HepG2 (cell line): ENCODE data around the gene STMN1. TPM values are rescaled to one million over a fixed set of nuclear protein-coding genes. Genes with fewer than 3 reads are reported as not detected.

Experiments used
- AKAP8 ChIP-seq: sonication (generic); formaldehyde crosslinking; IDR thresholded peaks from 2 replicates; pipeline ENCODE4 v1.5.1; 2020; ENCODE audit warnings: mild to moderate bottlenecking, missing genetic modification reagents
- CBFB ChIP-seq: sonication (generic); formaldehyde crosslinking; IDR thresholded peaks from 2 replicates; pipeline ENCODE4 v1.4.0; 2020; ENCODE audit warnings: missing genetic modification reagents
- CCDC6 ChIP-seq: sonication (generic); formaldehyde crosslinking; IDR thresholded peaks from 2 replicates; pipeline ENCODE4 v1.8.1; 2022; ENCODE audit warnings: mild to moderate bottlenecking, missing genetic modification reagents, moderate library complexity
- GLI4 ChIP-seq: sonication (generic); formaldehyde crosslinking; IDR thresholded peaks from 2 replicates; pipeline ENCODE4 v1.5.1; 2020; ENCODE audit warnings: missing genetic modification reagents, mild to moderate bottlenecking, moderate library complexity, borderline replicate concordance
- IRX3 ChIP-seq: sonication (generic); formaldehyde crosslinking; IDR thresholded peaks from 2 replicates; pipeline ENCODE4 v1.8.1; 2023; ENCODE audit warnings: mild to moderate bottlenecking, low read depth, missing genetic modification reagents, borderline replicate concordance
- JDP2 ChIP-seq: sonication (generic); formaldehyde crosslinking; IDR thresholded peaks from 2 replicates; pipeline ENCODE4 v1.8.1; 2022; ENCODE audit warnings: missing genetic modification reagents, borderline replicate concordance
- KLF12 ChIP-seq: sonication (generic); formaldehyde crosslinking; IDR thresholded peaks from 2 replicates; pipeline ENCODE4 v1.4.0; 2020; ENCODE audit warnings: missing genetic modification reagents, borderline replicate concordance
- THAP8 ChIP-seq: sonication (generic); formaldehyde crosslinking; IDR thresholded peaks from 2 replicates; pipeline ENCODE4 v1.5.1; 2020; ENCODE audit warnings: missing genetic modification reagents, mild to moderate bottlenecking, borderline replicate concordance
- YEATS4 ChIP-seq: sonication (generic); formaldehyde crosslinking; IDR thresholded peaks from 2 replicates; pipeline ENCODE4 v1.4.0; 2020; ENCODE audit warnings: missing genetic modification reagents, borderline replicate concordance
- ZBTB21 ChIP-seq: sonication (generic); formaldehyde crosslinking; IDR thresholded peaks from 2 replicates; pipeline ENCODE4 v1.4.0; 2020; ENCODE audit warnings: missing genetic modification reagents
- ZNF501 ChIP-seq: sonication (generic); formaldehyde crosslinking; IDR thresholded peaks from 2 replicates; pipeline ENCODE4 v1.5.1; 2020; ENCODE audit warnings: mild to moderate bottlenecking, moderate library complexity, missing genetic modification reagents
- ZNF737 ChIP-seq: sonication (generic); formaldehyde crosslinking; IDR thresholded peaks from 2 replicates; pipeline ENCODE4 v1.5.0; 2020; ENCODE audit warnings: missing genetic modification reagents, mild to moderate bottlenecking, borderline replicate concordance
- ZNF784 ChIP-seq: sonication (generic); formaldehyde crosslinking; IDR thresholded peaks from 2 replicates; pipeline ENCODE4 v1.5.1; 2020; ENCODE audit warnings: missing genetic modification reagents, mild to moderate bottlenecking, borderline replicate concordance
- polyA plus RNA-seq, 8 experiments: library from polyadenylated mRNA; depleted of rRNA in 3 of 8; stranded (reverse) in 7 of 8; unstranded in 1 of 8; fragments of >200 nt; fragmentation: Illumina TruSeq in 4 of 8; extraction: Trizol in 4 of 8; gene quantifications; 2 replicates each; pipeline versions ENCODE4 v1.2.1 to v1.2.3, GENCODE V29; 2011 to 2016; ENCODE audit warnings: low read depth in 4 of 8, missing spikeins in 1 of 8, mixed read lengths in 1 of 8; ENCODE audit not compliant: insufficient read depth in 1 of 8
- total RNA-seq, 5 experiments: library from RNA; depleted of rRNA; stranded (reverse); fragments of >200 nt; fragmentation: Illumina TruSeq; extraction: Trizol; gene quantifications; 2 replicates each; pipeline ENCODE4 v1.2.3, GENCODE V29; 2016; ENCODE audit warnings: low read depth in 1 of 5
- TF ChIP-seq, protein P1 (sequence below): sonication (generic); formaldehyde crosslinking; IDR thresholded peaks from 2 replicates; pipeline ENCODE4 v1.4.0; 2020; ENCODE audit warnings: low read depth, missing genetic modification reagents
- TF ChIP-seq, protein P2 (sequence below): sonication (generic); formaldehyde crosslinking; IDR thresholded peaks from 2 replicates; pipeline ENCODE4 v1.4.0; 2020; ENCODE audit warnings: missing genetic modification reagents
- TF ChIP-seq, protein P3 (sequence below): sonication (generic); formaldehyde crosslinking; IDR thresholded peaks from 2 replicates; pipeline ENCODE4 v1.4.0; 2020; ENCODE audit warnings: mild to moderate bottlenecking, missing genetic modification reagents, borderline replicate concordance

STMN1 gene
- total and polyA plus RNA-seq, 2 of the 13 experiments (the other 11 are each of a cell fraction or from before 2014, with no cell fraction given) = 45.9 to 409 TPM

DNA sequence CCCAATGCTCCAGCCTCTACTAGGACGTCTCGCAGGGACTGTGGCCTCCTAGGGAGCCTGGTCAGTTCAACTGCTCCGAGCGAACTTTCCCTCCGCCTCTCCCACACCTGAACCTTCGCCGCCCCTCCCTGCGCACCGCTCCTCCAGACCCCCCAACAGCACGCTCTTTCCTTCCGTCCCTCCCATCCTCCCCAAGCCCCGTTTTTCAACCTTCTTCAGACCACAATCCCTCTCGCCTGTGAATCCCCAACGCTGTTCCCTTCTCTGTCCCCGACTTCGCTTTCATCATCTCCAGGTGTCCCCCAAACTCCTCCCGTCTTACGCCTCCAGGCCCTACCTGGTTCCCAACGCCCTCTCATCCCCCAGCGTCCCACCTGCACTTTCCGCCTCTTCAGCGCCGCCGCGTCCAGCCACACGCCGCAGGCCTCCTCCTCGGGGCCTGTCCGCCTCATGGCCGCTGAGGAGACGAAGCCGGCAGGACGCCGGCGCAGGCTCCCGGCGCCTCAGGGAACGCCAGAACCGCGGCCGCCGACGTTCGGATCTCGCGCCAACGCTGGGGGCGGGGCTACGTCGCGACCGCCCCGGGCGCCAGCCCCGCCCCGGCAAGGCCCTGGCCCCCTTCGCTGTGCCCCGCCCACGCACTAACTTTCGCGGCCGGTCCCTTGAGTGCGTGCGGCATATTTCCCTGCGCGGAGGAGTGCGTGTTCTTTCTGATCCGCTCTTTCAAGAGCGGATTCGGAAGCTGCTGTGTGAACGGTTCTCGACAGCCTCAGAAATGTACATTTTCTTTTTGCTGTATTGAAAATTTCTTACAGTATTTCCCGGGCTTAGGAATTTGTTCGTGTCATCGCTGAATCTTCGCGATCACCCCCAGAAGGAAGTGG lies 47.1 kb downstream of the STMN1 start, which contains the start of gene AUNIP (continued):
- TF ChIP-seq THAP8 = no peak
- TF ChIP-seq ZNF737 (CRISPR knock-in tag) = no peak
- TF ChIP-seq ZNF784 (CRISPR knock-in tag) = peak; percentile 54; the same call in 1 of the 2 replicates
- peak; percentile 50; the same call in 1 of the 2 replicates for TF ChIP-seq IRX3 (CRISPR knock-in tag)
- peak; percentile 64; the same call in 1 of the 2 replicates for TF ChIP-seq YEATS4
- TF ChIP-seq CCDC6 = no peak
- peak; percentile 70 for TF ChIP-seq ZNF501 (CRISPR knock-in tag)
- TF ChIP-seq, protein P1, sequence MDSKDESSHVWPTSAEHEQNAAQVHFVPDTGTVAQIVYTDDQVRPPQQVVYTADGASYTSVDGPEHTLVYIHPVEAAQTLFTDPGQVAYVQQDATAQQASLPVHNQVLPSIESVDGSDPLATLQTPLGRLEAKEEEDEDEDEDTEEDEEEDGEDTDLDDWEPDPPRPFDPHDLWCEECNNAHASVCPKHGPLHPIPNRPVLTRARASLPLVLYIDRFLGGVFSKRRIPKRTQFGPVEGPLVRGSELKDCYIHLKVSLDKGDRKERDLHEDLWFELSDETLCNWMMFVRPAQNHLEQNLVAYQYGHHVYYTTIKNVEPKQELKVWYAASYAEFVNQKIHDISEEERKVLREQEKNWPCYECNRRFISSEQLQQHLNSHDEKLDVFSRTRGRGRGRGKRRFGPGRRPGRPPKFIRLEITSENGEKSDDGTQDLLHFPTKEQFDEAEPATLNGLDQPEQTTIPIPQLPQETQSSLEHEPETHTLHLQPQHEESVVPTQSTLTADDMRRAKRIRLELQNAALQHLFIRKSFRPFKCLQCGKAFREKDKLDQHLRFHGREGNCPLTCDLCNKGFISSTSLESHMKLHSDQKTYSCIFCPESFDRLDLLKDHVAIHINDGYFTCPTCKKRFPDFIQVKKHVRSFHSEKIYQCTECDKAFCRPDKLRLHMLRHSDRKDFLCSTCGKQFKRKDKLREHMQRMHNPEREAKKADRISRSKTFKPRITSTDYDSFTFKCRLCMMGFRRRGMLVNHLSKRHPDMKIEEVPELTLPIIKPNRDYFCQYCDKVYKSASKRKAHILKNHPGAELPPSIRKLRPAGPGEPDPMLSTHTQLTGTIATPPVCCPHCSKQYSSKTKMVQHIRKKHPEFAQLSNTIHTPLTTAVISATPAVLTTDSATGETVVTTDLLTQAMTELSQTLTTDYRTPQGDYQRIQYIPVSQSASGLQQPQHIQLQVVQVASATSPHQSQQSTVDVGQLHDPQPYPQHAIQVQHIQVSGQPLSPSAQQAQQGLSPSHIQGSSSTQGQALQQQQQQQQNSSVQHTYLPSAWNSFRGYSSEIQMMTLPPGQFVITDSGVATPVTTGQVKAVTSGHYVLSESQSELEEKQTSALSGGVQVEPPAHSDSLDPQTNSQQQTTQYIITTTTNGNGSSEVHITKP (CRISPR knock-in tag) = peak; percentile 69; the same call in 1 of the 2 replicates
- no peak for TF ChIP-seq GLI4 (CRISPR knock-in tag)
- TF ChIP-seq, protein P2, sequence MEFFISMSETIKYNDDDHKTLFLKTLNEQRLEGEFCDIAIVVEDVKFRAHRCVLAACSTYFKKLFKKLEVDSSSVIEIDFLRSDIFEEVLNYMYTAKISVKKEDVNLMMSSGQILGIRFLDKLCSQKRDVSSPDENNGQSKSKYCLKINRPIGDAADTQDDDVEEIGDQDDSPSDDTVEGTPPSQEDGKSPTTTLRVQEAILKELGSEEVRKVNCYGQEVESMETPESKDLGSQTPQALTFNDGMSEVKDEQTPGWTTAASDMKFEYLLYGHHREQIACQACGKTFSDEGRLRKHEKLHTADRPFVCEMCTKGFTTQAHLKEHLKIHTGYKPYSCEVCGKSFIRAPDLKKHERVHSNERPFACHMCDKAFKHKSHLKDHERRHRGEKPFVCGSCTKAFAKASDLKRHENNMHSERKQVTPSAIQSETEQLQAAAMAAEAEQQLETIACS (CRISPR knock-in tag) = 0 out of 2 replicates have a peak, but pooled peaks have one; percentile 33
- TF ChIP-seq JDP2 (CRISPR knock-in tag) = no peak
- TF ChIP-seq, protein P3, sequence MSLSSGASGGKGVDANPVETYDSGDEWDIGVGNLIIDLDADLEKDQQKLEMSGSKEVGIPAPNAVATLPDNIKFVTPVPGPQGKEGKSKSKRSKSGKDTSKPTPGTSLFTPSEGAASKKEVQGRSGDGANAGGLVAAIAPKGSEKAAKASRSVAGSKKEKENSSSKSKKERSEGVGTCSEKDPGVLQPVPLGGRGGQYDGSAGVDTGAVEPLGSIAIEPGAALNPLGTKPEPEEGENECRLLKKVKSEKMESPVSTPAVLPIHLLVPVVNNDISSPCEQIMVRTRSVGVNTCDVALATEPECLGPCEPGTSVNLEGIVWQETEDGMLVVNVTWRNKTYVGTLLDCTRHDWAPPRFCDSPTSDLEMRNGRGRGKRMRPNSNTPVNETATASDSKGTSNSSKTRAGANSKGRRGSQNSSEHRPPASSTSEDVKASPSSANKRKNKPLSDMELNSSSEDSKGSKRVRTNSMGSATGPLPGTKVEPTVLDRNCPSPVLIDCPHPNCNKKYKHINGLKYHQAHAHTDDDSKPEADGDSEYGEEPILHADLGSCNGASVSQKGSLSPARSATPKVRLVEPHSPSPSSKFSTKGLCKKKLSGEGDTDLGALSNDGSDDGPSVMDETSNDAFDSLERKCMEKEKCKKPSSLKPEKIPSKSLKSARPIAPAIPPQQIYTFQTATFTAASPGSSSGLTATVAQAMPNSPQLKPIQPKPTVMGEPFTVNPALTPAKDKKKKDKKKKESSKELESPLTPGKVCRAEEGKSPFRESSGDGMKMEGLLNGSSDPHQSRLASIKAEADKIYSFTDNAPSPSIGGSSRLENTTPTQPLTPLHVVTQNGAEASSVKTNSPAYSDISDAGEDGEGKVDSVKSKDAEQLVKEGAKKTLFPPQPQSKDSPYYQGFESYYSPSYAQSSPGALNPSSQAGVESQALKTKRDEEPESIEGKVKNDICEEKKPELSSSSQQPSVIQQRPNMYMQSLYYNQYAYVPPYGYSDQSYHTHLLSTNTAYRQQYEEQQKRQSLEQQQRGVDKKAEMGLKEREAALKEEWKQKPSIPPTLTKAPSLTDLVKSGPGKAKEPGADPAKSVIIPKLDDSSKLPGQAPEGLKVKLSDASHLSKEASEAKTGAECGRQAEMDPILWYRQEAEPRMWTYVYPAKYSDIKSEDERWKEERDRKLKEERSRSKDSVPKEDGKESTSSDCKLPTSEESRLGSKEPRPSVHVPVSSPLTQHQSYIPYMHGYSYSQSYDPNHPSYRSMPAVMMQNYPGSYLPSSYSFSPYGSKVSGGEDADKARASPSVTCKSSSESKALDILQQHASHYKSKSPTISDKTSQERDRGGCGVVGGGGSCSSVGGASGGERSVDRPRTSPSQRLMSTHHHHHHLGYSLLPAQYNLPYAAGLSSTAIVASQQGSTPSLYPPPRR (CRISPR knock-in tag) = peak; percentile 49; the same call in 1 of the 2 replicates
- peak; percentile 75; the same call in 1 of the 2 replicates for TF ChIP-seq CBFB (CRISPR knock-in tag)
- TF ChIP-seq KLF12 (CRISPR knock-in tag) = peak; percentile 56; the same call in 1 of the 2 replicates
- no peak for TF ChIP-seq ZBTB21 (CRISPR knock-in tag)
- no peak for TF ChIP-seq AKAP8 (CRISPR knock-in tag)
